T follicular helper cell (primary cell): ENCODE data around the gene SPRED2.

ENCODE experiments used
- DNase-seq: peaks from one replicate; pipeline ENCODE4 v3.0.0-alpha.2; 2020; ENCODE audit warnings: low read depth

Gene SPRED2

DNA sequence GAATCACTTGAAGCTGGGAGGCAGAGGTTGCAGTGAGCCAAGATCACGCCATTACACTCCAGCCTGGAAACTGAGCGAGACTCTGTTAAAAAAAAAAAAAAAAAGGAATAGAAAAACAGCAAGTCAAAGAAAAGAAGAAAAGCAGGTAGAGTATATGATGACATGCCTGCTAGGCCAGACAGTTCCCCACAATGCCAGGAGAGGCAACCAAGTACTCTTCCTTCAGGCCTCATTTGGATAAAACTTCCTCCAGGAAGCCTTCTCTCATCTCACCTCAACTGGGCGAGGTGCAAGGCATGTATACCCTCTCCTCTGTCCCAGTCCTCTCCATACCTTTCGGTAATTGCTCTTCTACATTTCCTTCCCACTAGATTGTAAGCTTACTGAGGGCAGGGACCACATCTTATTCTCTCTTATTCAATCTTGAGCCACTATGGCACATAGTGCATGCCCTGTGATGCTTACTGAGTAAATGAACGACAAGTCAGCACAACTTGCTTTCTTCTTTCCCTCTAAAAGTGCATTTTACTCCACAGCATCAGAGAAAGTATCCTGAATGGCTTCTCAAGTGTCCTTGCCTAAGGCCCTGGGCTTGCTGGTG, 10.1 kb upstream of the SPRED2 start:
- no peak for DNase-seq

DNA sequence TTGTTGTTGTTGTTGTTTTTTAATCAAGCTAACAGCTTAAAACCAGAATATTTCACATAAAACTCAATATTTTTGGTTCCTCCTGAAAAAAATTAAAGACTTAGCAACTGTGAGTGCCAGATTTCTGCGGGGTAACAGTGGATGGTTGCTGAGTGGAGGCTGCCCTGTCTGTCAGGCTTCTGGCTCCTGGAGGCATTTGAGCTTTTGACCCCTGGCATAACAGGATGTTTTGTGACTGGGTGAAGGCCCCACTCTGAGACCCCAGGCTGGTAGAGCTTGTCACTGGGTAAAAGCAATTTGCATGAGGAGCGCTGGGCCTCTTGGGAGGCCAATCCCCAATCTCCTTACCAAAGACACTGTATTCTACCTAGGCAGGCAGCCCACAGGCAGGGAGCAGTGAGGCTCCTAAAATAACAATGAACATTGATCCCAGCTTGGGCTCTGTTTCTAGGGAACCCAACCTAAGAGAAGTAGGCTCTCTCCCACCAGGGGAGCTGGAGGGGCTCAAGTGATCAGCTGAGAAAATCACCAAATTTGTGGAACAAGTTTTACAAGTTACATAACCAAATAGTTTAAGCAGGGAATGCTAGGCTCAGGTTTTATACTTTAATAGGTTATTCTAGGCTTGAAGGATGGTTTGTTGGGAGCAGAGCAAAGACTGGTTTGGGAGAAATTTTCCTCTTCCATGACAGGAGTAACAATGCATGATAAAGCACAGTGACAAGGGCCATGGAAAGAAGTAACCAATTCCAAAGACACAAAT, 5.9 kb upstream of the SPRED2 start:
- no peak for DNase-seq

DNA sequence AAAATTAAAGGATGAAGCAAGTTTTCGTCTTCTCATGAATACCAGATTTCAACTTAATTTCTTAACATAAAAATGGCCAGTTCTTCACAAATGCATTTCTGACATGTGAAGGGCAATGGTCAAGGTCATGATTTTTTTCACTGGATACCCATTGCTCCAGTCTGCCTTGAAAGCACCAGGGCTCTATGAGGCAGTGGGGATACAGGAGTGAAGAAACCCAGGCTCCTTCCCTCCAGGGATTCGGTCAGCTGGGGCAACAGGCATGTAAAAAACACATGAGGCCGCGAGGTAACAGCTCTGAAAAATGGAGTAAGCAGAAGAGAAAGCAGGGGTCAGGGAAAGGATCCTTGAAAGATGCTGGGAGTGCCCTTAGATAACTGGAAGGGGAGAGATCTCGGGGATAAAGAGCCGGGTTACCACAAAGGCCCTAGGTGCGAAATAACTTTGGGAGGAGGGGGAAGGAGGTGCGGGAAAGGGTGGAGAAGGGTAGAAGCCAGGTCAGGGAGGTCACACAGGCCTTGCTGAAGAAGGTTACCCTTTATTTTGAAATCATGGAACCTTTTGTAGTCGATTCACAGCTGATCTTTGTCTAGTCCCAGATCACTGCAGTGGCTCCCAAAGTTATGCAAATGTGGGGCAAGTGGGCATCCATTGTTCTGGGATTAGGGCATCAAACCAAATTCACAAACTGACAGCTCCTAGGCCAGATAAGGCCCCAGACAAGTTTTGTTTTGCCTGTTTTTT, 5.2 kb upstream of the SPRED2 start:
- no peak for DNase-seq

DNA sequence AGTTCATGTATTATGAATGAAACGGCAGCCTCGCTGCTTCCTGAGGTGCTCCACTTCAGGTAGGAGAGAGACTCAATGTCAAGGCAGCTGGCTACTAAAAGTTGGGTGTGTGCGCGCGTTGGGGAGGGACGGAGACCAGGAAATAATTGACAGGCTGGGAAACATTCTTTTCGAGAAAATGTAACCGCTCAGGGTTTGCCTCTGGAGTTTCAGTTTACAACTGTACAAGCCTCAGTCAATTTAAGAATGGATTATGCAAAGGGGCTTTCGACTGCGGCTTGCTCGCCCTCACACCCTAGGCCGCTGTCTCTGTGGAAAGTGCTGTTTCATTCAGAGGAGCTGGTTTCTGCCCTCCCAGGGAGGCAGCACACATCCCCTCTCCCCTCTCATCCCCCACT, 4.4 kb upstream of the SPRED2 start:
- no peak for DNase-seq

DNA sequence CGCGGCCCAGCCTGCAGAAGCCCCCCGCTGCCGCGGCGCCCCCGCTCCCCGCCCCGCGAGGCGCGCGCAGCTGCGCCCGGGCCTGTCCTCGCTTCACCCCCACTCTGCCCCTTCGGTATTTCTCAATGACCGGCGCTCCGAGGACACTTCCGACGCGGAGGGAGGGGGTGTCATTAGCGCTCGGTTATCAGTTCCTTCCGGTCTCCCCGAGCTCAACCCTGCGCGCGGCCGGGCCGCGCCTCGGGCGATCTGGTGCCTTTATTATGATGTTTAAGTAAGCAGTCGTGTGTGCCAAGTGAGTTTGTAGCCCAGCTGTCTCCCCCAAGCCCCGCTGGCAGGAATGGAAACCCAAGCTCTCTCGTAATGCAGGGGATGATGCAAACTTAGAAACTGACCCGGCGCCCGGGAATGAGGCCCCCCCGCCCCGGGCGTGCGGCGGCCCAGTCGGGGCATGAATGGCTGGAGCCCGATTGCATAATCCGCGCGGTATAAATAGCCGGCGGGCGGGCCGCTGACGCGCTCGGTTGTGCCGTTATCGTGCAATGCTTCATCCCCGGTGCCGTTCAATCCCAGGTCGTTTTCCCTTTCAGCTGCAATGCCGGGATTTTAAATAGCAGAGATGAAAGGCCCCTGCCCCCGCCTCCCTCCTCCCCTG, 3.9 kb upstream of the SPRED2 start:
- no peak for DNase-seq

DNA sequence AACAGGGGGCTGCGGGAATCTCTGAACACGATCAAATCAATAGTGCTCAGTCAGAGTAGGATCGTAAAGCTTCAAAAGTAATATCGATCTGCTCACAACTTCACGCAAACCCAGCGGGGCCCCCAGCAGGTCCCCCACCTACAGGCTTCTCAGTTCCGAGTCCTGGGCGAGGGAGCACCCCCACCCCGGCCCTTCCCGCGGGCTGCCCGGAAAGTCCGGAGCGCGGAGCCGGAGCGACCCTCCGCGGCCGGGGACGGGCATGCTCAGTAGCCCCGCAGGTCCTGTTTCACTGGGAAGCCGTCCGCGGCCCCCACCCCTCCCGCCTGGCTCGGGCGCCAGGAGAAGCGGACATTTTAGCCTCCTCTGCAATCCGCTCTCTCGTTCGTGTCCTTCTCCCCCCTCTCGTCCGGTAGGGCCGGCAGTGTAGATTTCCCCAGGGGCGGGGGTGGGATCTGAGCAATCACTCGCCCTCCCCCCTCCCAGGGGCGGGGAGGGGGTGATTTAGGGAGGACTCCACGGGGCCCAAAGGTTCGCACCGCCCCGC, 3.3 kb upstream of the SPRED2 start:
- no peak for DNase-seq

DNA sequence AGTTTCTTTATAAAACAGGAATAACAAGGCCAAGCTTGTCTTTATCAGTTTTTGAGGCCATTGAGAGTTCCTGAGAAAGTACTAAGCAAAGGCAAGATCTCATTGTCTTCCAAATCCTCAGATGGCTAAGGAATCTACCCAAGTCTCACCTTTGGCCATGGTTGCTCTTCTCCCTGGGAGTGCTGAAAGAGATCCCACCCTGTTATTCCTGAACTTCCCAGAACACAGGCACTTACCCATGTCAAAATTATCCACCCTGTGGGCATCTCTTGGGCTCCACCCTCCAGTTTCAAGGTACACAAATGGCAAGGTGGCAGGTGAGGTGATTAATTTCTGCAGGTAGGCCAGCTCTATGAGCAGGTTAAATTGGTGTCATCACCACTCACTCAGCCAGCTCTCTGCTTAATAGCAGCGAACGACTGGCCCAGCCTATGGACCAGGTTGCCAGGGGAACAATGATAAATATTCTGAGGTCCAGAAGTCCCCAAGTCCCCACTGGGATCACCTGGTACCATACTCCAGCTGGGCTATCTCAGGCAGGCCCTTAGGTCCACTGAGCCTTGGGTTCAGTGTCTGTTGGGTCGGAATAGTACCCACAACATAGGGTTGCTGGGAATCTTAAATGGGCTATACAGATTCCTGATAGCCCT, 2.3 kb upstream of the SPRED2 start:
- DNase-seq, result no peak

DNA sequence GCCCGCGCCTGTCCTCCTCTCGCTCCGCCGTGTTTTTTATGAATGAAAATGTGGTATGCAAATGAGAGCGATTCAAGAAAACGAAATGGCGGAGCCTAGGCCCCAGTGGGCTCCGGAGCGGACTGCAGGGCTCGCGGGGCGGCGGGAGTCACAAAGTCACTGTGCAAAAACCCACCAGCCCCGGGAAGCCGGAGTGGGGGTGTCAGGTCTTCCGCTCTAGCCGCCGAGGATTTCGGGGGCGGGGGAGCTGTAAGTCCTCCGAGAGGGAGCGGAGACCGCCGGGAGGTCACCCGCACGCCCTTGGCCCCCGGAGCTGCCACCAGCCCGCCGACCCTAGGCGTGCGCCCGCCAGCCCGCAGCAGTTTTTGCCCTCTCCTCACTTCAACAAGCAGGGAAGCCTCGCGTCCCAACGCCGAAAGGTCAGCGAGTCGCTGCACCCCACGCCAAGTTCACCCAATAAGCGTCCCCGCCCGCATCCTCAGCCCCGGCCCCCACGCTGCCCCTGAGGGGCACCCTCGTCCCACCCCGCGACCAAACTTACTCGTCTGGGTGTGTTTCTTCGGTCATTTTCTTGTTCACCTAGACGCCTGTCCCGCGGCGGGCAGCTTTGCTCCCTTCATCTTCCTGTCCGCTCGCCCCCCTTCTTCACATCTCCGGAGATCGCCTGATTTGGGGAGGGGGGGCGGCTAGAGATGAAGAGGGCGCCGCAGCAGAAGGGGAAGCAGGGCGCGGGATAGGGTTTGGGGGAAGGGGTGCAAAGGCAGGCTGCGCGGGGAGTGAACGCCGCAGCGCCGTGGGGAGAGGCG, 775 bp downstream of the SPRED2 start:
- peak; percentile 24 for DNase-seq

DNA sequence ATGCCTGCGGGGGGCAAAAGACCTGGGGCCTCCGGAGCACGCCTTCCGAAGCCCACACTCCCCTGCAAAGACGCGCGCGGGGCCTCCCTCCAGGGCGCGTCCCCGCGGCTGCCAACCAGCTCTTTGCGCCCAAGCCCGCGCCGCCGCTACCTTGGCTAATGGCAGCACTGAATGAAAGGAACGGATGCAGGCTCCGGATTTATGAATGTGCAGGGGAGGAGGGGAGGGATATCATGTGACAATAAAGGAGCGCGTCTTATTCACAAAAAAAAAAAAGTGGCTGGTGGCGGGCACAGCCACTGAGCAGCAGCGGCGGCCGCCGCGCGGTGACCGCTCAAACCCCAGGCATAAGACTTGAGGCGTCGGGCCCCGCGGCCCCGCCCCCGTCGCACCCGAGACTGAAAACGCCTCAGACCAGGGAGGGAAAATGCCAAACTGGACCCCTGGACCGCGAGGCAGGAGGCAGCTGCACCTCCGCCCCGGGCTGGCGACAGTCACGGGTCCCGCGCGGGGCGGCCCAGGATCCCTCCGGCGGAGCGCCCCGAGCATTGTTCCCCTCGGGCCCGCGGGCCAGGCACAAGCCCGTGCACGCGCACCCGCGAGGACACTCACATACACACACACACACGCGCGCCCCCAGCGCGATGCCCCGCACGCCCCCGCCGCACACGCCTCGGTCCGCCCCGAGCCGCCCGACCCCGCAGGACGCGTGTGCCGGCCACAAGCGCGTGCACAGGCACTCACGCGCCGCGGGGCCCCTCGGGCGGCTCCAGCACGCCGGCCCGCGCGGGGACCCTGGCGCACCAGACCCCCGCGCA, 1.6 kb downstream of the SPRED2 start:
- peak; percentile 45 for DNase-seq

DNA sequence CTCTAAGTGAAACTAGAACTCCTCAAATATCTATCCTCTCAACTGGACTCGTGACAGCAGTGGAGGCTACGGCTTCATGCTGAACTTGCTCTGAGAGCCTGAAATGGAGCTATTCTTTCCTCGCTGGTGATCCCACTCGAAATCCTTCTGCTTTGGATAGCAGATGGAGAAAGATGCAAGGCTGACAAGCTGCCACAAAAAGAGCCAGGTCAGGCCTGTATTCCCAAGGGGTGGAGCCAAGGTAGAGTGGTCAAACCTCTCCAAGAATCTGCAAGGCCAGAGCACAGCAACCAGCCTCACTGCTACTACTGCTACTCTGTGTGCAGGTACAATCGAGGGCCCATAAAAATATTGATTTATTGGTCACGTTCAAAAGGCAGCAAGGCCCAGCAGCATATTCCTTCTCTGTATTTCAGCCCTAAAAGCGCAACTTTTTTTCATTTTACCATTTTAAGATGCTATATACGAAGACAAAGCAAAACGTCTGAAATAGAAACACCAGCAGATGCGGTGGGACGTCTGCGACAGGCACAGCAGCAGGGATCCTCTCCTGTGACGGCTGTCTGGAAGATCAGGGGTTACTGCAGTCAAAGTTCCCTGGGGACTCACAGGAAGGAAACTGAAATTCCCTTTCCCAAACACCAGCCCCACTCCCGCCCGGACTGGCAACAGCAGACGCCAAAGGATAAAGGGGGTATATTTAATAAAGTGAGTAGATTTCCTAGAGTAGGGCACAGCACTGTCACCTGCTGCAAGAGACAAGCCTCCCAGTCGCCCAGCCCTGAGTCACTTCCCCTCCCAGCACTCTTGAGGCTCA, 2.4 kb downstream of the SPRED2 start:
- DNase-seq, result no peak

DNA sequence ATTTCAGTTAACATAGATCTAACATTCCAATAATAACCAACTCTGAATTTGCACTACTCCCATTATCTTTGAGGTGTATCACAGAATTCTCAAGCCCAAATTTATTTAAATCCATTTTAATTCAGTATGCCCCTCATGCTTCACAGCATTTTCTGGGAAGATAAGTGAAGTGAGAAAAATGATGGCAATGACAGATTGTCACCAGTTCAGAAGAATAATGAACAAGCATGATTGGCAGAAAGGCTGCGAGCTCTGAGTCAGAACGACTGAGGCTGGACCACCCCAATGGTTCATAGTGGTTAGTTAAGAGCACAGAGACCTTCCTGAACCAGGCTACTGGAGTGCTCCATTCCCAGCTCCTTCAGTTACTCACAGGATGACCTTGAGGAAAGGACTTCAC, 4.9 kb downstream of the SPRED2 start:
- DNase-seq, result no peak

DNA sequence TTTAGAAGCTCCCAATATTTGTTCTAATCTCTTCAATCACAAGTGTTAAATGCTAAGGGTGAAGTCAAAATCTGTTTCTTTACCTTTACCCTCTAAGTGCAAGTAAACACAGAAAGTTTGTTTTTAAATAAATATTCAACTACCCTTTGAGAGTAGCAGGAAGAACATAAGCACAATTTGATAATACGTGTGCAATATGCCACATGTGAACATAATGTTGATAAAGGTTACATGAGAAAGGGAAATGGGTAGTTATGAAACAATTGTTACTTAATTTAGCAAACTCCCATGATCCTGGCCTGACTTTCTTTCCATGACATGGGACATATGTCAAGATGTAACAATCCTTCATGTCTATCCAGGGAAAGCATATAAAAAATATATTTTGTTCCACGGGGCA, 7.1 kb downstream of the SPRED2 start:
- no peak for DNase-seq

DNA sequence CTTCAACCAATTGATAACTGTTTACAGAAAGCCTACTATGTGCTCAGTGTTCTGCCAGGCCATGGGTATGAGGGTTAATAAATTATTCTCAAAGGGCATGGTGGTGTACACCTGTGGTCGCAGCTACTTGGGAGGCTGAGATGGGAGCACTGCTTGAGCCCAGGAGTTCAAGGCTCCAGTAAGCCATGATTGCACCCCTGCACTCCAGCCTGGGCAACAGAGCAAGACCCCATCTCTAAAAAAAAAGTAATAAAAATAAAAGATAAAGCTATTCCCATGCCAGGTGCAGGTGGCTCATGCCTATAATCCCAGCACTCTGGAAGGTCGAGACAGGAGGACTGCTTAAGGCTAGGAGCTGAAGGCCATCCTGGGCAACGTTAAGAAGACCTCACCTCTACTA, 8.0 kb downstream of the SPRED2 start:
- no peak for DNase-seq

DNA sequence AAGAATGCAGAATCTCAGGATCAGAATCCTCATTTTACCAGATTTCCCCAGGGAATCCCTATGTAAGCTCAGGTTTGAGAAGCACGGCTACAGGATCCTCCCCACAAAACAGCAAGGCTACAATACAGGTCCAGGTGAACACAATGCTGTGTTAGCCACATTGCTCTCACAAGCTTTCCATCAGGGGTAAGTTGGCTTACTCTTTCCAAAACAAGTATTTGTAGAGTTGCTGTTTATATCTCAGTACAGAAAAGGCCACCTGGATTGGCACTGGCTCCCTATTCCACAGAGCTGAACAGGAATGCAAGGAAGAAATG, 11.0 kb downstream of the SPRED2 start:
- DNase-seq, result no peak

DNA sequence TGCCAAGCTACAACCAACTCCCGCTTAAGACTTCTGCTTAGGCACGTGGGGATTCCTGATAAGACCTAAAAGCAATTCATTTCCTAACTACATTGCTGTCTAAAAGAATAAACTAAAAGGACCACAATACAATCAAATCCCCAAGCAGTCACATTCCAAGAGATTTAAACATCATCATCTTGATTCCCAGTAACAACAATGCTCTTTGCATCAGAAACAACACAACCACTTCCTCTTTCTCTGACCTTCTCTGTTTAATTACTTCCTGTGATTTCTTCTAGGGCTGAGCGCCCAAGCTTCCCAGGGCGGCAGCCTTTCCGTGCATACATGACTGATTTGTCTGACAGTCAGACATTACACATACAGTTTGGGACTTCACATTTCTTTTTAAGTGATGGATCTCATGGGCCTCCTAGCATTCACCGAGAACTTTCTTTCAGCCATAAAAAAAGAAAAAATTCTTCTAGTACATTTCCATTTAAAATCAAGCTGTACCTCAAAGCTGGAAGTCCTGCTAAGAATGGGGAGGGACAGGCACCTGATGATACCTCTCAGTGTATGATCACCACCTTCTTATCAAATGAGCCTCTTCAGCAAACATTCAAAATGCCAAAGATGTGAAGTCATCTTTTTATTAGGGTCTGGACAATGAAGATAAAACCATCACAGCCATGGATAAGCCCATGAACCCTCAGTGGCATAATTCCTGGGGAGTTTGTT, 11.5 kb downstream of the SPRED2 start:
- no peak for DNase-seq

DNA sequence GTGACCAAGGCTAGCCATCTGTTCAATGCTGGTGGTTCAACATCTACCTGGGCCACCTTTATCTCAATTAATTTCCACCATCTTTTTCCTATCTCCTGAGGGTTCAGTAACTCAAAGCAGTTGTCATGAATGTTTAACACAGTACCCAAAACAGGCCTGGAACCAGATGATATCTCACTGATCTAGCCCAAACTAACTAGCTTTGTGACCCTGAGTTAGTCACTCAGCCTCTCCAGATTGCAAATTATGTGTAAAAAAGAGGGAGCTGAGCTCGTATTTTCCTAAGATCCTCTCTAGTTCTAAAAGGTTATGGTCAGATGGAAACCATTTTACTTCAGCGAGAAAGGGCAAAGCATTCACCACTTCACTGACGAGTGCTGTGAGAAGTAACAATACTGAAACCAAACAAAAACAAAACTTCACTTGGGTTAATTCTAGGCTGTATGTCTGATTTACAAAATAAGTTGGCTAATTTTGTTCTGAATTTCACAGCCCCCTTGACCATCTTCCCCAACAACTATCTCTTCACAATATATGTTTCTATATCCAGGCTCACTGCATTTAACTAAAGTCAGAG, 14.8 kb downstream of the SPRED2 start:
- no peak for DNase-seq

DNA sequence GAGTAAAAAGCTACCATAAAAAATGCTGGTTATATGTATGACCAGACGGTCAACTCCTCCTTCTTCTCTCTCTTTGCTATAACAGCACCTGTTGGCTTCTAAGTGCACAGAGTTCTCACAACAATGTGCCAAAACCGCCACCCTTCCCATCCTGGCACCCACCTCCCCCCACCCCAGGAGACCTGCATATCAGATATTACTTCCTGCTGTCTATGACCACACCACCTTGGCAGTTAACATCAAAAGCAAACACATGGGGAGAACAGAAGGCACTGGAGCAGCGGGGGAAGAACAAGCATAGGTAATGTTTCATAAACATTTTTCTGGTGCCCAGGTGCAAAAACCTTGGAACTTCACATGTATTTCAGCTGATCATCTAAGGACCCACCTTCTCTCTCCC, 15.5 kb downstream of the SPRED2 start:
- DNase-seq, result no peak

DNA sequence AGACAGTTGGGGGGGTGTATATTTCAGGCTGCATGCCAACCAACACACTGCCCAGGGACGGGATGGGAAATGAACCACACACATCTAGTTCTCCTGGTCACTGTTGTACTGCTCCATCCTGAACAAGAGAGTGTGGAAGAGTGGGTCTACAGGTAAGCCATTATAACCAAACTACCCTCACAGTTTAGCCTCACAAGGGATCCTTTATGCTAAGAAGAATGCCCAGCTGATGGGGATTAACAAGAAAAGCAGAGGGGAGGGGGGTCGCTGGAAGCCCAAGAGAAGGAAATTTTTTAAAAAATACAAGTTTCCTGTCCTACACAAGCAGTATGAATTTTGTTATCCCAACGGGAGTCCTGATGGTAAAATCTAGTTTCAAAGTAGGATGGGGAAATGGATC, 16.1 kb downstream of the SPRED2 start:
- DNase-seq, result no peak
